ENCODE measurements around the gene SLC22A23.

- no peak for TF ChIP-seq CTCF (IDR thresholded peaks at IDR 0.05)
- TF ChIP-seq POLR2A (IDR thresholded peaks at IDR 0.05), result no peak
These were observed 122.3 kb downstream of the SLC22A23 start for GRCh38 chr6:3334555-3334954.
